Measurements from ENCODE around the gene SDF4. TPM values are rescaled to one million over a fixed set of nuclear protein-coding genes. Genes with fewer than 3 reads are reported as not detected.

The SDF4 gene
- total RNA-seq, 1 donor from 2014 or later: 74.2 TPM

GRCh38 chr1:1239227-1239613, 7.4 kb upstream of the SDF4 start:
- peaks cover 7% of the 10 kb centered on the region for H3K27me3 ChIP-seq
- no peak overlapping the region for H3K4me3 ChIP-seq
- intact Hi-C loops (cut with DNase I): loop anchor here (10.0 kb wide), 1 partner anchor 114 kb away; no protein-coding TSS in a partner anchor
- H3K4me1 ChIP-seq: peaks cover 29% of the 10 kb centered on the region
- TF ChIP-seq CTCF (IDR thresholded peaks at IDR 0.05): no peak
- no peak for TF ChIP-seq POLR2AphosphoS5 (IDR thresholded peaks at IDR 0.05; ENCODE audit: insufficient read depth in 1 of 2, low read depth in 1 of 2)
- TF ChIP-seq POLR2A (IDR thresholded peaks at IDR 0.05): no peak
- DNase-seq (ENCODE audit: extremely low spot score in 2 of 2): no peak
- no peaks in the 10 kb centered on the region for H3K36me3 ChIP-seq
- no peak overlapping the region for H3K27ac ChIP-seq
- H3K9me3 ChIP-seq: no peaks in the 10 kb centered on the region

GRCh38 chr1:1238702-1239178, 6.9 kb upstream of the SDF4 start:
- no peak for DNase-seq (ENCODE audit: extremely low spot score in 2 of 2)
- TF ChIP-seq CTCF (IDR thresholded peaks at IDR 0.05) (no peak), POLR2AphosphoS5 (IDR thresholded peaks at IDR 0.05; ENCODE audit: insufficient read depth in 1 of 2, low read depth in 1 of 2) (no peak), POLR2A (IDR thresholded peaks at IDR 0.05) (no peak)
- Histone ChIP-seq H3K36me3 (no peaks in the 10 kb centered on the region), H3K27me3 (peaks cover 7% of the 10 kb centered on the region), H3K9me3 (no peaks in the 10 kb centered on the region), H3K4me1 (peaks cover 29% of the 10 kb centered on the region), H3K4me3 (no peak overlapping the region), H3K27ac (no peak overlapping the region)
- intact Hi-C loops (cut with DNase I): loop anchor here (10.0 kb wide), 1 partner anchor 114 kb away; no protein-coding TSS in a partner anchor

- Histone ChIP-seq H3K9me3 (no peaks in the 10 kb centered on the region), H3K27ac (no peak overlapping the region), H3K36me3 (no peaks in the 10 kb centered on the region), H3K27me3 (peaks cover 7% of the 10 kb centered on the region), H3K4me3 (no peak overlapping the region), H3K4me1 (peaks cover 34% of the 10 kb centered on the region)
- TF ChIP-seq CTCF (IDR thresholded peaks at IDR 0.05) (no peak), POLR2A (IDR thresholded peaks at IDR 0.05) (no peak), POLR2AphosphoS5 (IDR thresholded peaks at IDR 0.05; ENCODE audit: insufficient read depth in 1 of 2, low read depth in 1 of 2) (no peak)
- DNase-seq (ENCODE audit: extremely low spot score in 2 of 2): no peak
- intact Hi-C loops (cut with DNase I): loop anchor here (10.0 kb wide), 1 partner anchor 113 kb away; no protein-coding TSS in a partner anchor
Measured at GRCh38 chr1:1237874-1238701, 6.3 kb upstream of the SDF4 start.

GRCh38 chr1:1236945-1237873, 5.4 kb upstream of the SDF4 start:
- peaks cover 39% of the 10 kb centered on the region for H3K4me1 ChIP-seq
- no peaks in the 10 kb centered on the region for H3K9me3 ChIP-seq
- intact Hi-C loops (cut with DNase I): loop anchor here (10.0 kb wide), 1 partner anchor 112 kb away; no protein-coding TSS in a partner anchor
- no peak overlapping the region for H3K27ac ChIP-seq
- H3K4me3 ChIP-seq: no peak overlapping the region
- H3K36me3 ChIP-seq: no peaks in the 10 kb centered on the region
- no peak for TF ChIP-seq CTCF (IDR thresholded peaks at IDR 0.05)
- TF ChIP-seq POLR2A (IDR thresholded peaks at IDR 0.05): no peak
- no peak for TF ChIP-seq POLR2AphosphoS5 (IDR thresholded peaks at IDR 0.05; ENCODE audit: insufficient read depth in 1 of 2, low read depth in 1 of 2)
- DNase-seq (ENCODE audit: extremely low spot score in 2 of 2): no peak
- H3K27me3 ChIP-seq: peaks cover 7% of the 10 kb centered on the region

Measured in vagina (tissue), 2 donors.